HG03108 (cell line): Measurements from ENCODE around the gene MEI4.

Source experiments
- ATAC-seq: cut with Tn5 transposase; IDR thresholded peaks from one replicate; pipeline ENCODE4 v1.9.1; 2021; ENCODE audit warnings: moderate library complexity; ENCODE audit not compliant: unreplicated experiment

The MEI4 gene

DNA sequence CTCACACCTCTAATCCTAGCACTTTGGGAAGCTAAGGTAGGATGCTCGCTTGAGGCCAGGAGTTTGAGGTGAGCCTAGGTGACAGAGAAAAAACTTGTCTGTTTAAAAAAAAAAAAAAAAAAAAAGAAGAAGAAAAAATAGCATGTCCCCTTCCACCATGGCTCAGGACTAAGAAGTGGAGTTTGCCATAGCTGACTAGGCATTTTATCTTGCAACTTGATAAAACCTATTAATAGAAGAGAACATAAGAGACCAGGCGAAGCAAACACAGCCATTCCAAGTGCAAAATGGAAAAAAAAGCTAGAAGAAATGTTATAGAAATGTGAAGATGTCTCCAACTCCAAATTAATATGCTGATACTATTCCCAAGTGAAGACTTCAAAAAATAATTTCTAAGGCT is 277.5 kb downstream of the MEI4 start:
- ATAC-seq = no peak

DNA sequence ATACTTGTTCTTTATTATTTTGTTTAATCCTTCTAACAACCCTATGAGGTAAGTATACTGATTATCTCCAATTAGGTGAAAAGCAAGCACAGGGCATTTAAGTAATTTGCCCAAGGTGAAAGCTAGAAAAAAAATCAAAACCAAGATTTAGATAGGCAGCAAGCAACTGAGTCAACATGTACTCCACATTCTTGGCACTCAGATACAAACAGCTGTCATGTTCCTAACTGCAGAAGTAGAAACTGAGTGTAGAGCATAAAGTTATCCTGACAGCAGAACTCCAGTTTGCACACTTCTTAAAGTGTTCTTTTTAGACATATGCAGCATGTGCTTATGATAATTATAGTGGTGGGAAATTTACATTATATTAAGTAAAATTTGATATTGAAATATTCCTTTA is 278.1 kb downstream of the MEI4 start:
- ATAC-seq = no peak

- no peak for ATAC-seq
Observed at GRCh38 chr6:77962070-77962469, 309.2 kb downstream of the MEI4 start.

- no peak for ATAC-seq
Observed at GRCh38 chr6:77965449-77965848, 312.6 kb downstream of the MEI4 start.

DNA sequence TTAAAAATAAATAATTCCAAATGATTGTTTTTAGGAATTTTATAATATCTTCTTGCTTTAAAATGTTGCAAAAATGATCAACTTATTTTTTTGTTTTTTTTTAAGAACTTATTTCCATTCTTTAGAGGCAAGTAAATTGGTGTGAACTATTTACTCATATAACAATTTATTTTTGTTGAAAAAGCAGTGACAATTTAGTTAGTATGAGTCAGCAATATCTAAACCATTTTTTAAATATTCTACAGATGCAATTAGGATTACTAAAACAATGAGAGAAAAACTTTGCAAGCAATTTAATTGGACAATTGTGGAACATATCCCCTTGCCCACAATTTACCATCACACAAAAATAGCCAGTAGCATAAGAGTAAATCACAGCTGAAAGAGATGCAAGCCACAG is 319.5 kb downstream of the MEI4 start:
- ATAC-seq = no peak
